Measurements from ENCODE around the gene GPR62. TPM values are rescaled to one million over a fixed set of nuclear protein-coding genes. Genes with fewer than 3 reads are reported as not detected.

The GPR62 gene
- total RNA-seq, 2 donors from 2014 or later: not detected

DNA sequence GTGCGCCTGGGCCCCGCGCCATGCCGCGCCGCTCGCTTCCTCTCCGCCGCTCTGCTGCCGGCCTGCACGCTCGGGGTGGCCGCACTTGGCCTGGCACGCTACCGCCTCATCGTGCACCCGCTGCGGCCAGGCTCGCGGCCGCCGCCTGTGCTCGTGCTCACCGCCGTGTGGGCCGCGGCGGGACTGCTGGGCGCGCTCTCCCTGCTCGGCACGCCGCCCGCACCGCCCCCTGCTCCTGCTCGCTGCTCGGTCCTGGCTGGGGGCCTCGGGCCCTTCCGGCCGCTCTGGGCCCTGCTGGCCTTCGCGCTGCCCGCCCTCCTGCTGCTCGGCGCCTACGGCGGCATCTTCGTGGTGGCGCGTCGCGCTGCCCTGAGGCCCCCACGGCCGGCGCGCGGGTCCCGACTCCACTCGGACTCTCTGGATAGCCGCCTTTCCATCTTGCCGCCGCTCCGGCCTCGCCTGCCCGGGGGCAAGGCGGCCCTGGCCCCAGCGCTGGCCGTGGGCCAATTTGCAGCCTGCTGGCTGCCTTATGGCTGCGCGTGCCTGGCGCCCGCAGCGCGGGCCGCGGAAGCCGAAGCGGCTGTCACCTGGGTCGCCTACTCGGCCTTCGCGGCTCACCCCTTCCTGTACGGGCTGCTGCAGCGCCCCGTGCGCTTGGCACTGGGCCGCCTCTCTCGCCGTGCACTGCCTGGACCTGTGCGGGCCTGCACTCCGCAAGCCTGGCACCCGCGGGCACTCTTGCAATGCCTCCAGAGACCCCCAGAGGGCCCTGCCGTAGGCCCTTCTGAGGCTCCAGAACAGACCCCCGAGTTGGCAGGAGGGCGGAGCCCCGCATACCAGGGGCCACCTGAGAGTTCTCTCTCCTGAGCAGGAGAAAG, 951 bp downstream of the GPR62 start:
- H3K27me3 Mint-ChIP-seq: peaks cover 24% of the 10 kb centered on the region
- peak overlapping the region; percentile 19 for H3K4me3 Mint-ChIP-seq

DNA sequence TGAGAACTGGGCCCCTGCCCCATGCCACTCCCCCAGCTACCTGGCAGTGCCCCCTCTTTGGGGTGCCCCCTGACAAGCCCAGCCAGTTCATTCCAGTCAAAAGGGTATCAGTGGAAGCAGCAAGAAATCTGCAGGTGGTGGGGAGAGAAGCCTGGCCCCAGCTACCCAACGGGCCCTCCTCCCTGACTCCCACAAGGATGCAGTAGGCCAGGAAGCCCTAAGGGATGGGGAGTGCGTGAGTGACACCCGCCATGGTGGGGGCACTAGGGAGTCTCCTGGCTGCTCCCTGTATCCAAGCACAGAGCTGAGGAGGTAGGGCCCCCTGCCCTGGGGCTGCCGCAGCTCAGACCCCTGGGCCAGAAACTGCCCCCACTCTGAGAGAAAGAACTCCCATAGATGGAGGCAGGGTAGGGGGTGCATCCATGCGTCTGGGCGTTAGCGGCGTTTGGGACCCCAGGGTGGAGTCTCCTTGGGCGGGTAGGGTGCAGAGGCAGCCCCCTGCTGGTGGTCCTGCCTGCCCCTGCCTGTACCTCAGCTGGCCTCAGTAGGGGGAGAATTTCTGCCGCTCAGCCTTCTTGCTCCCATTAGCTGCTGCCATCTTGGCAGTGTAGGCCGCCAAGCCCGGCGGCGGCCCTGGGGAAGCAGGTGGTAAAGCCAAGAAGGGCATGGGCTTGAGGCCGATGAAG, 2.5 kb downstream of the GPR62 start:
- ATAC-seq (replicated peaks): no peak
- Mint-ChIP-seq H3K36me3 (ENCODE audit: low read depth) (peaks cover 12% of the 10 kb centered on the region), H3K4me1 (peaks cover 10% of the 10 kb centered on the region), H3K9me3 (no peaks in the 10 kb centered on the region), H3K27ac (no peak overlapping the region), H3K27me3 (peaks cover 24% of the 10 kb centered on the region), H3K4me3 (no peak overlapping the region)

More for the DNA sequence above, 951 bp downstream of the GPR62 start:
- ATAC-seq (replicated peaks): peak; percentile 76
- no peaks in the 10 kb centered on the region for H3K9me3 Mint-ChIP-seq
- no peak overlapping the region for H3K27ac Mint-ChIP-seq
- H3K4me1 Mint-ChIP-seq: peaks cover 10% of the 10 kb centered on the region
- H3K36me3 Mint-ChIP-seq (ENCODE audit: low read depth): peaks cover 8% of the 10 kb centered on the region

DNA sequence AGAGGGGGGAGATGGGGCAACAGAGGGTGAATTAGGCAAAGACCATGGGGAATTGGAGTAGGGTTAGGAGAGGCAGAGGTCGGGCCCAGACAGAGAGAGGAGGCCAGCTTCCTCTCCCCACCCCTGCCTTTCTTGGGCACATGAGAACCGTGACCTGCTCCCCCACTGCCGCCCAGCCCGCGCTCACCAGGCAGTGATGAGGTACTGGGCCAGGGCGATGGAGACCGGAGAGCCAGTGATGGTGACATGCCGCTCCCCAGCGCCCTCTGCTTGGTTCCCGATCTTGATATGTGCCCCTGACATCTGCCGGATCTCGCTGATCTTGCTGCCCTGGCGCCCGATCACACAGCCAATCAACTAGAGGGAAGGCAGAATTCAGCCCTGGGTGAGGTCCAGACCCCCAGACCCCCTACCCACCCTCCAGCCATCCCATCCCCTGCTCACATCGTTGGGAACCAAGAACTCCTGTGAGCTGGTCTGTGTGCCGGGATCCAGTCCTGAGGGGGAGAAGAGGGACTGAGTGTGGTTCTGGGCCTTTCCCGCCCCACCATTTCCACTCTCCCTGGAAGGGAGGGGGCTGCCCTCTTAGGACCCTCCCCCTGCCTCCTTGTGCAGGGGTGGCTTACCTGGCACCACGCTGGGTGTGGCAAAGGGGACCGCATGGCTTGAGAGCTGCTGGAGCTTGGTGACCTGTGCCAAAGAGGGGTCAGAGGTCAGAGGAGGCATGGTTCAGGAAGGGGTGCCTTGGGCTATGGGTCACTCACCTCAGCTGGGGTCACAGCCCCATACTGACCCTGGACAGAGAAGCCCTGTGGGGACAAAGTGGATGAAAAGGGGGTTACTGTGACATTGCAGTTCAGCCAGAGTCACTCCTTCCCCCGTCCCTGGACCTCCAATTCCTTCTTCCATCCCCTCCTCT, 3.7 kb downstream of the GPR62 start:
- Mint-ChIP-seq H3K9me3 (no peaks in the 10 kb centered on the region), H3K4me3 (no peak overlapping the region), H3K27ac (no peak overlapping the region), H3K27me3 (peaks cover 13% of the 10 kb centered on the region), H3K4me1 (peaks cover 8% of the 10 kb centered on the region), H3K36me3 (ENCODE audit: low read depth) (peaks cover 12% of the 10 kb centered on the region)
- no peak for ATAC-seq (replicated peaks)

DNA sequence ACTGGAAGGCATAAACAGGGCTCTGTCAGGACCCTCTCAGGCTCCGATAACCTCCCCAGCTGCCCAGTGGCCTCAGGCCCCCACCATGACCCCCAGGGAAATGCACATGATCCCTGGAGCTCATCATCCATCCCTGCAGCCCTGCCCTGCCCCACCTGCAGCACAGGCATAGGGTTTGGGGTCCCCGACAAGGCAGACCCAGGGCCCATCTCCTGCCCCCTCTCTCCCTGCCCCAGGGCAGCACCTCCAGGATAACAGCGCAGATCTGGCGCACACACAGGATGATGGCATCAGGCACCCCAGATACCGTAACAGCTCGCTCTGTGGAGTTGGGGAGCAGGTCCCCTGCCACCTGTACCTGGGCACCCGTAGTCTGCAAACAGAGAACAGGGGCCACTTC, 4.5 kb downstream of the GPR62 start:
- no peak for ATAC-seq (replicated peaks)
- Mint-ChIP-seq H3K27ac (no peak overlapping the region), H3K9me3 (no peaks in the 10 kb centered on the region), H3K4me1 (peaks cover 5% of the 10 kb centered on the region), H3K36me3 (ENCODE audit: low read depth) (peaks cover 12% of the 10 kb centered on the region), H3K4me3 (no peak overlapping the region), H3K27me3 (peaks cover 8% of the 10 kb centered on the region)

DNA sequence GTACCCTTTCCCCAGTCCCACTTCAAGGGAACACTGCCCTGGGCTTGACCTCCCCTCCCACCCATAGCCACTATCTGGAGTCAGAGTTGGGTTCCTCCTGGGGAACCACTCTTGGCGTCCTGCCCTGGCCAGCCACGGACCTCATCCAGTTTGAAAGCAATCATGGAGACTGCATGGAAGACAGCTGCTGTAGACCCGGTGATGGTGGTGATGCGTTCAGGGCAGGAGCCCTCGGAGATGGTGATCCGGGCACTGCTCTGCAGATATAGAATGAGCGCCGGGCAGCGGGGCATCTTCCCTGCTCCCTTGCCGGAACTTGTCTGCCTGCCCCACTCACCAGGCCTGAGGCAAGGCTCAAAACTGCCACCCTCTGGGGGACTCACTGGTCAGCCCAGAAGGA, 5.2 kb downstream of the GPR62 start:
- Mint-ChIP-seq H3K4me1 (peaks cover 8% of the 10 kb centered on the region), H3K36me3 (ENCODE audit: low read depth) (peaks cover 12% of the 10 kb centered on the region), H3K4me3 (no peak overlapping the region), H3K27ac (no peak overlapping the region), H3K9me3 (no peaks in the 10 kb centered on the region), H3K27me3 (peaks cover 5% of the 10 kb centered on the region)
- ATAC-seq (replicated peaks): no peak

DNA sequence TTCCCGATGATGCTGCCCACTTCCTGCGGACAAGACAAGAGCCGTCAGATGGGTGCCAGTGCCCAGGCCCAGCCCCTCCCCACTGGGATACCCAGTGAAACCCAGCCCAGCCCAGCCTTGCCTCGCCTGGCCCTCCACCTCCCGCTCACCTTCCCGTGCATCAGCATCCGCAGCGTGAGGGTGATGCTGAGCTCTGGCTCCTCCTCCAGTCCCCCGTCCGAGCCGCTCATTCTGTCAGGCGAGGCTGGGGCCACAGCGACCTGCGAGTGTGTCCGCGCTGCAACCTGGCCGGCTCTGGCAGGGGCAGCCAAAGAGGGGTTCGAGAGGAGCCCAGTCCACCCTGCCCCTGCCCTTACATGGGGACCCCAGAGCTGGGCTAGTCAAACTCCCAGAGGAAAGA, 5.8 kb downstream of the GPR62 start:
- no peak overlapping the region for H3K27ac Mint-ChIP-seq
- no peak overlapping the region for H3K4me3 Mint-ChIP-seq
- ATAC-seq (replicated peaks): no peak
- H3K9me3 Mint-ChIP-seq: no peaks in the 10 kb centered on the region
- H3K4me1 Mint-ChIP-seq: peaks cover 14% of the 10 kb centered on the region
- peaks cover 12% of the 10 kb centered on the region for H3K36me3 Mint-ChIP-seq (ENCODE audit: low read depth)
- H3K27me3 Mint-ChIP-seq: peaks cover 5% of the 10 kb centered on the region

DNA sequence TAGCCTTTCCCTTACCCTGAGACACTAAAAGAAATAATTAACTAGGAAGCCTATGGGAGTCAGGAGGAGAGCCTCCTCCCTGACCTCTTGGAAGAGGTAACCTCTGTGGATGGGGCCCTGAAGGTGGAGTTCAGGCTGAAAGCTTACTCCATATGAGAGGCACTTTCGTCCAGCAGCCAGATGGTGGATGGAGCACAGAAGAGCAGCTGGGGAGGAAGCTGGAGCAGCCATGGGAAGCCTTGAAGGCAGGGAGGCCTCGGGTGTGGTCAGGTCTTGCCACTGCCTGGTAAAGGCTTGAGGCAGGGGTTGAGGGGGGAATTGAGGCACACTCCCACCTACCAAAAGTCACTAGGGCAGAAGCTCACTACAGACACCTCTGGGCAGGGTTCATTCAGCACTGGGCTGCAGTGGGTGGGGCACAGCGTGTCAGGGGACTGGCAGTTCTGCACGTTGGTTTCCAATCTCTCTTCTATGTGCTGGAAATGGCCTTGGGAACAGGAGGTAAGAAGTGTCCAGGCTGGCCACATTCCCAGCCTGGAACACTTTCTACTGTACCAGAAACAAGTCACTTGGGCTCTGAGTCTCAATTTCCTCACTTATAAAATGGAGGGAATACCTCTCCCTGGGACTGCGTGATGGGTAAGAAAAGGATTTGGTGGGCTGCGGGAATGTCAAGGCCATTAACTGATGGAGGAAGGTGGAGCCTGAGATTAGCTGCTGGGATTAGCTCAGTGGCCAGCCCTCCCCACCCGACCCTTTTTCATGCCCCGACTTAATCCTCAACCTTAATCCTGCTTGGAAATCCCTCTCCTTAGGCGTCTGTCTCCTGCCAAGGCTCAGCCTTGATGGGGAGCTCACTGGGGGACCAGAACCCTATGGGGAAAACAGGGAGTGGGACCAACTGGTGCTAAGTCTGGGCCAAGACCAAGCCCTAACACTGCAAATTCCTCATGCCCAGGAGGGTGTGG, 6.7 kb downstream of the GPR62 start:
- no peak overlapping the region for H3K4me3 Mint-ChIP-seq
- H3K4me1 Mint-ChIP-seq: peaks cover 14% of the 10 kb centered on the region
- H3K9me3 Mint-ChIP-seq: no peaks in the 10 kb centered on the region
- no peak overlapping the region for H3K27ac Mint-ChIP-seq
- H3K36me3 Mint-ChIP-seq (ENCODE audit: low read depth): peaks cover 12% of the 10 kb centered on the region
- H3K27me3 Mint-ChIP-seq: peaks cover 5% of the 10 kb centered on the region
- ATAC-seq (replicated peaks): no peak

GRCh38 chr3:51962854-51963530, 7.8 kb downstream of the GPR62 start:
- Mint-ChIP-seq H3K9me3 (no peaks in the 10 kb centered on the region), H3K27ac (no peak overlapping the region), H3K27me3 (peaks cover 5% of the 10 kb centered on the region), H3K4me1 (peaks cover 14% of the 10 kb centered on the region), H3K4me3 (no peak overlapping the region), H3K36me3 (ENCODE audit: low read depth) (peaks cover 11% of the 10 kb centered on the region)
- ATAC-seq (replicated peaks): no peak

- no peak overlapping the region for H3K4me3 Mint-ChIP-seq
- no peak overlapping the region for H3K27ac Mint-ChIP-seq
- H3K4me1 Mint-ChIP-seq: peaks cover 11% of the 10 kb centered on the region
- H3K9me3 Mint-ChIP-seq: no peaks in the 10 kb centered on the region
- peaks cover 4% of the 10 kb centered on the region for H3K36me3 Mint-ChIP-seq (ENCODE audit: low read depth)
- no peak for ATAC-seq (replicated peaks)
- no peaks in the 10 kb centered on the region for H3K27me3 Mint-ChIP-seq
These were observed 8.8 kb downstream of the GPR62 start for GRCh38 chr3:51963951-51964451.

- no peak for ATAC-seq (replicated peaks)
- H3K27ac Mint-ChIP-seq: peak overlapping the region; percentile 34
- no peaks in the 10 kb centered on the region for H3K27me3 Mint-ChIP-seq
- H3K36me3 Mint-ChIP-seq (ENCODE audit: low read depth): peaks cover 4% of the 10 kb centered on the region
- H3K9me3 Mint-ChIP-seq: no peaks in the 10 kb centered on the region
- H3K4me3 Mint-ChIP-seq: no peak overlapping the region
- peaks cover 14% of the 10 kb centered on the region for H3K4me1 Mint-ChIP-seq
These were observed 9.3 kb downstream of the GPR62 start for GRCh38 chr3:51964521-51964920.

DNA sequence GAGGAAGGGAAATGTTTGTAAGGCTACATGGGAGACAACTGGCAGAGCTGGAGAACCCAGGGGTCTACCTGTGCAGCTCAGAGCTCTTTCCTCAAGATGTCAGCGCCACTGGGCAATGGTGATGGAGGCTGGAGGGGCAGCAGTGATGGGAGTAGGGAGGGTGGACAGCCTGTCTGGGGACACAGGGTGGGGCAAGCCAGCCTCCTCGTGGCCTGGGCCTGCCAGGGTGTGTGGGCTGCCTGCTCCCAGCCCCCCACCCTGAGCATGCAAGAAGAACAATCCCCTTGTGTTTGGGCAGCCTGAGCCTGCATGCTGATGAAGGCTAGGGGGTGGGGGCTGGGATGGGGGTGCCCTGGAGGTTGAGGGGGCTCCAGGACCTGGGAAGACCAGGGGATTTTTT, 10.8 kb downstream of the GPR62 start:
- H3K27ac Mint-ChIP-seq: no peak overlapping the region
- no peaks in the 10 kb centered on the region for H3K9me3 Mint-ChIP-seq
- no peaks in the 10 kb centered on the region for H3K27me3 Mint-ChIP-seq
- peaks cover 14% of the 10 kb centered on the region for H3K4me1 Mint-ChIP-seq
- peaks cover 4% of the 10 kb centered on the region for H3K36me3 Mint-ChIP-seq (ENCODE audit: low read depth)
- H3K4me3 Mint-ChIP-seq: peak overlapping the region; percentile 65
- ATAC-seq (replicated peaks): no peak

DNA sequence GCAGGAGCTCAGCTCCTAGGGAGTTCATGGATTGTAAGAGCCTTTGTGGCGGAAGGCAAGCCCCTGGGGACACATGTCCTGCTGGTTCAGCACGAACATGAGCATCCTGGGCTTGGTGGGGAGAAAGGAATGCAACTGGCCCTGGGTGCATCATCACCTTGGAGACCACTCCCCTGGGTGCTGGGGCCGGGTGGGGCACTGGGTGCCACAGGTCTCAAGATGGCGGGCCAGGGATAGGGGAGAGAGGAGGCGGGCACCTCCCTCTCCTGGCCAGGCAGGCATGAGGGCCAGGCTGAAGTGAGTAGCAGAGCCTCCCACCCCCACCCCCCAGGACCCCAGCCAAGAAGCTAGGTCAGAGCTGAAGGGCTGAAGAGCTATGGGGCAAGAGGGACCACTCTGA, 11.3 kb downstream of the GPR62 start:
- ATAC-seq (replicated peaks): no peak
- peak overlapping the region; percentile 77 for H3K27ac Mint-ChIP-seq
- H3K9me3 Mint-ChIP-seq: no peaks in the 10 kb centered on the region
- peak overlapping the region; percentile 65 for H3K4me3 Mint-ChIP-seq
- no peaks in the 10 kb centered on the region for H3K27me3 Mint-ChIP-seq
- H3K4me1 Mint-ChIP-seq: peaks cover 14% of the 10 kb centered on the region
- H3K36me3 Mint-ChIP-seq (ENCODE audit: low read depth): peaks cover under 1% of the 10 kb centered on the region

- peak overlapping the region; percentile 65 for H3K4me3 Mint-ChIP-seq
- peak; percentile 81 for ATAC-seq (replicated peaks)
- H3K4me1 Mint-ChIP-seq: peaks cover 14% of the 10 kb centered on the region
- H3K9me3 Mint-ChIP-seq: no peaks in the 10 kb centered on the region
- peak overlapping the region; percentile 77 for H3K27ac Mint-ChIP-seq
- H3K36me3 Mint-ChIP-seq (ENCODE audit: low read depth): no peaks in the 10 kb centered on the region
- no peaks in the 10 kb centered on the region for H3K27me3 Mint-ChIP-seq
These were observed 11.8 kb downstream of the GPR62 start for GRCh38 chr3:51966922-51967383.

Data from activated T-helper 17 cell treated with anti-CD3 and anti-CD28 coated beads, Interleukin-2, amount 50 U/mL, for 72 hours (primary cell).